ENCODE data around the gene SMS. TPM values are rescaled to one million over a fixed set of nuclear protein-coding genes. Genes with fewer than 3 reads are reported as not detected.
"Not testable (repeated sequence)": the region's sequence is repeated elsewhere in the genome, so short reads cannot be mapped to it uniquely, and the experiment has no call there.

SMS gene
- total and polyA plus RNA-seq, 2 experiments from 2014 or later = 185 to 274 TPM

DNA sequence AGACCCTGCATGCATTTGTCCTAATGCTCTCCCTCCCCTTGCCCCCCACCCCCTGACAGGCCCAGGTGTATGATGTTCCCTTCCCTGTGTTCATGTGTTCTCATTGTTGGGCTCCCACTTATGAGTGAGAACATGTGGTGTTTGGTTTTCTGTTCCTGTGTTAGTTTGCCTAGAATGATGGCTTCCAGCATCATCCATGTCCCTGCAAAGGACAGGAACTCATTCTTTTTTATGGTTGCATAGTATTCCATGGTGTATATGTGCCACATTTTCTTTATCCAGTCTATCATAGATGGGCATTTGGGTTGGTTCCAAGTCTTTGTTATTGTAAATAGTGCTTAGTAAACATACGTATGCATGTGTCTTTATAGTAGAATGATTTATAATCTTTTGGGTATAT, 10.0 kb downstream of the SMS start:
- not testable (repeated sequence) for H3F3A ChIP-seq (replicated peaks; ENCODE audit: low read depth); H3K9me3 Mint-ChIP-seq; H3K36me3 ChIP-seq (ENCODE audit: insufficient read depth); H3K27ac ChIP-seq (ENCODE audit: low read depth); H3K27me3 Mint-ChIP-seq (ENCODE audit: insufficient read depth, low read depth, poor library complexity); H3K27me3 ChIP-seq (ENCODE audit: insufficient read depth); H2AFZ ChIP-seq; DNase-seq (ENCODE audit: low spot score); H3K27ac Mint-ChIP-seq; H3K4me2 ChIP-seq; ATAC-seq; H3K9me2 ChIP-seq (ENCODE audit: insufficient read depth); H3K4me3 Mint-ChIP-seq; H3K4me3 ChIP-seq; H3K36me3 Mint-ChIP-seq (ENCODE audit: low read depth)
- H3K79me2 ChIP-seq (replicated peaks; ENCODE audit: insufficient read depth) = peaks cover 100% of the 10 kb centered on the region
- peaks cover 15% of the 10 kb centered on the region; the same call in 1 of the 2 replicates for H4K20me1 ChIP-seq (replicated peaks; ENCODE audit: insufficient read depth)
- H3K4me1 ChIP-seq (ENCODE audit: insufficient read depth) = peaks cover 52% of the 10 kb centered on the region
- H3K4me1 Mint-ChIP-seq = peaks cover 64% of the 10 kb centered on the region

DNA sequence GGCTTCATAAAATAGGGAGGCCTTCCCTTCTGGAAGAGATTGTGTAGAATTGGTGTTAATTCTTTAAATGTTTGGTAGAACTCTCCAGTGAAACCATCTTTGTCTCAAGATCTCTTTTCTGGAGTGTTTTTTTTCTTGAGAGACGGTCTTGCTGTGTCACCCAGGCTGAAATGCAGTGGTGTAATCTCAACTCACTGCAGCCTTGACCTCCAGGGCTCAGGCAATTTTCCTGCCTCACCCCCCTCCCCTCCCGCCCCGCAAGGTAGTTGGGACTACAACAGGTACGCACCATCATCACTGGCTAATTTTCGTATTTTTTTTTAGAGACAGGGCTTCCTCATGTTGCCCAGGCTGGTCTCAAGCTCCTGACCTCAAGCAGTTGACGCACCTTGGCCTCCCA, 12.1 kb downstream of the SMS start:
- H3F3A ChIP-seq (replicated peaks; ENCODE audit: low read depth) = no peaks in the 10 kb centered on the region
- H3K27ac Mint-ChIP-seq = peak overlapping the region; percentile 71; the same call in 1 of the 2 replicates
- peaks cover 54% of the 10 kb centered on the region for H3K4me1 Mint-ChIP-seq
- no peaks in the 10 kb centered on the region for H3K36me3 ChIP-seq (ENCODE audit: insufficient read depth)
- H3K79me2 ChIP-seq (replicated peaks; ENCODE audit: insufficient read depth) = peaks cover 100% of the 10 kb centered on the region
- H3K27me3 Mint-ChIP-seq (ENCODE audit: insufficient read depth, low read depth, poor library complexity) = peaks cover 4% of the 10 kb centered on the region
- peak overlapping the region; percentile 42; the same call in 1 of the 2 replicates for H3K27ac ChIP-seq (ENCODE audit: low read depth)
- peaks cover 11% of the 10 kb centered on the region; the same call in 2 of the 3 replicates for H3K36me3 Mint-ChIP-seq (ENCODE audit: low read depth)
- H3K4me3 ChIP-seq = no peak overlapping the region
- no peaks in the 10 kb centered on the region for H3K9me2 ChIP-seq (ENCODE audit: insufficient read depth)
- H3K9me3 Mint-ChIP-seq = no peaks in the 10 kb centered on the region
- ATAC-seq (no peak), DNase-seq (ENCODE audit: low spot score) (no peak)
- H4K20me1 ChIP-seq (replicated peaks; ENCODE audit: insufficient read depth) = peaks cover 17% of the 10 kb centered on the region; the same call in 1 of the 2 replicates
- no peak overlapping the region for H3K4me3 Mint-ChIP-seq
- no peaks in the 10 kb centered on the region for H3K27me3 ChIP-seq (ENCODE audit: insufficient read depth)
- peaks cover 36% of the 10 kb centered on the region for H3K4me1 ChIP-seq (ENCODE audit: insufficient read depth)
- no peak overlapping the region for H2AFZ ChIP-seq
- peak overlapping the region; percentile 57; the same call in 1 of the 2 replicates for H3K4me2 ChIP-seq
- TF ChIP-seq POLR2AphosphoS5 (IDR thresholded peaks at IDR 0.05; ENCODE audit: low read depth) = no peak
- no peak for TF ChIP-seq EZH2phosphoT487 (IDR thresholded peaks at IDR 0.05; ENCODE audit: unreplicated experiment)
- no peak for TF ChIP-seq ZNF331 (CRISPR knock-in tag; IDR thresholded peaks at IDR 0.05; ENCODE audit: low read depth)
- no peak for TF ChIP-seq CREB1 (CRISPR knock-in tag; IDR thresholded peaks at IDR 0.05; ENCODE audit: low read depth)

DNA sequence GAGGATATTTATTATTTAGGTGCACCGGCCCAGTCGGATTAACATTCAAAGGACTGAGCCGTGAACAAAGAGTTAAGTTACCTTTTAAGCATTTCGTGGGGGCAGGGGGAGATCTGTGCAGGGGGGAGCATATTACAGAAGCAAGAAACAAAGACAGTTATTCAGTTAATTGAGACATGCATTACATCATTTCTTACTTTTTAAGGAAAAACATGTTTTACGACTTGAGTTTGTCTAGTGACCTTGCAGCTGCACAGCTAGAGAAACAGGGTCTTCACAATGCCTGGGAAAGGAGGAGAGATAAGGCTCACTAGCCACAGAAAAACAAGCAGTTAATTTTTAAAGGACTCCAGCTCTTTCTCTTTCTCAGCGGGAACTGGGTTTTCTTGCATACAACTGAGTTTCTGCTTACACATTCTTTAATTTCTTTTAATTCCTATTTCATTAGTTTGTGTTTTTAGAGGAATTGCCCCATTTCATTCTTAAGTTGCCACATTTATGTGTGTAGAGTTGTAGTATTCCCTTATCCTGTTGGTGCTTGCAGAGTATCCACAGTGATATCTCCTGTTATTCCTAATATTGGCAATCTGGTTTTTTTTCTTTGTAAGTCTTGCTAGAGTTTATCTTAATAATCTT, 12.8 kb downstream of the SMS start:
- not testable (repeated sequence) for H3K4me3 ChIP-seq; DNase-seq (ENCODE audit: low spot score); H3K27me3 Mint-ChIP-seq (ENCODE audit: insufficient read depth, low read depth, poor library complexity); H2AFZ ChIP-seq; ATAC-seq; H3K36me3 ChIP-seq (ENCODE audit: insufficient read depth); H3F3A ChIP-seq (replicated peaks; ENCODE audit: low read depth); H3K9me3 Mint-ChIP-seq; H3K27me3 ChIP-seq (ENCODE audit: insufficient read depth); H3K27ac ChIP-seq (ENCODE audit: low read depth); H3K9me2 ChIP-seq (ENCODE audit: insufficient read depth)
- H3K4me1 Mint-ChIP-seq = peaks cover 54% of the 10 kb centered on the region
- Histone ChIP-seq H3K4me1 (ENCODE audit: insufficient read depth) (peaks cover 35% of the 10 kb centered on the region), H4K20me1 (replicated peaks; ENCODE audit: insufficient read depth) (peaks cover 18% of the 10 kb centered on the region; the same call in 1 of the 2 replicates), H3K4me2 (peak overlapping the region; percentile 57; the same call in 1 of the 2 replicates), H3K79me2 (replicated peaks; ENCODE audit: insufficient read depth) (peaks cover 100% of the 10 kb centered on the region)
- H3K4me3 Mint-ChIP-seq = 0 out of 3 replicates have a peak overlapping the region, but pooled peaks have one; percentile 21
- peak overlapping the region; percentile 71 for H3K27ac Mint-ChIP-seq
- H3K36me3 Mint-ChIP-seq (ENCODE audit: low read depth) = peaks cover 11% of the 10 kb centered on the region; the same call in 2 of the 3 replicates
